Fibroblast of lung (primary cell): ENCODE results near the gene NUP214.

Experiments used
- EZH2 ChIP-seq: IDR thresholded peaks from 2 replicates; pipeline ENCODE4 v1.5.1; 2012; ENCODE audit warnings: low read length, control low read depth, mild to moderate bottlenecking; ENCODE audit errors: missing control alignments
- TF ChIP-seq, protein P1 (sequence below), 2 donors: IDR thresholded peaks in 1 of 2; conservative IDR thresholded peaks in 1 of 2; 1 replicate in 1 of 2; 2 replicates in 1 of 2; pipeline ENCODE4 v1.5.1; 2011 to 2012; ENCODE audit warnings: low read length in 2 of 2, control low read depth in 1 of 2, inconsistent platforms in 1 of 2, low read depth in 1 of 2, mild to moderate bottlenecking in 1 of 2

DNA sequence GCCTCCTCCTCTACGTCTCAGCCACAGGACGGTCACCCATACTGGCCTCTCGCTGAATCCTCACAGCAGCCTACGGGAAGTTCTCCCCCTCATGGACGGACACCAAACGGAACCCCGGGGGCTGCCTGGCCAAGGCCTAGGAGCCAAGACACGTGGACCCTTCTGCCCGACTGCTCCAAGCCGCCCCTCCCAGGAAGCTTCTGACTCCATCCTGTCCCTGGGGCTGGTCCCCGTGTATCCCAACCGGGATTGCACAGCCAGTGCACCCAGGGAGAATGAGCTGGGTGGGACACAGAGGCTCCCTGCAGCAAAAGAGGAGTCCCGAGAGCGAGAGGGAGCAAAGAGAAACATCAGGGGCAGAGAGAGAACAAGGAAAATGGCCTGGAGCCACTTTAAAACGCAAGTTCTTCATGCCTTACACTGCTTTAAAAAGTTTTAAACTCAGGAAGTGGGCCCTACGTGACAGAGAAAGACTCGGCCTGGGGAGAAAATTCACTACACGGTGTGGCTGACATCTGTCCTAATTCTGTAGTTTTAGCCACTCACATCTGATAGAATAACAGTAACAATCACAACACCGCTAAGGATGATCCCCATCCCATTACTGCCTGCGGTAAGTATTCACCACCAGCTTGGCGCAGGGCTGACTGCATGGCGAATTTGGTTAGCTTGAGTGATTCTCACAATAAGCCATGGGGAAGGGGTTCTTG is 147.9 kb downstream of the NUP214 start:
- no peak for TF ChIP-seq EZH2
- TF ChIP-seq, protein P1, sequence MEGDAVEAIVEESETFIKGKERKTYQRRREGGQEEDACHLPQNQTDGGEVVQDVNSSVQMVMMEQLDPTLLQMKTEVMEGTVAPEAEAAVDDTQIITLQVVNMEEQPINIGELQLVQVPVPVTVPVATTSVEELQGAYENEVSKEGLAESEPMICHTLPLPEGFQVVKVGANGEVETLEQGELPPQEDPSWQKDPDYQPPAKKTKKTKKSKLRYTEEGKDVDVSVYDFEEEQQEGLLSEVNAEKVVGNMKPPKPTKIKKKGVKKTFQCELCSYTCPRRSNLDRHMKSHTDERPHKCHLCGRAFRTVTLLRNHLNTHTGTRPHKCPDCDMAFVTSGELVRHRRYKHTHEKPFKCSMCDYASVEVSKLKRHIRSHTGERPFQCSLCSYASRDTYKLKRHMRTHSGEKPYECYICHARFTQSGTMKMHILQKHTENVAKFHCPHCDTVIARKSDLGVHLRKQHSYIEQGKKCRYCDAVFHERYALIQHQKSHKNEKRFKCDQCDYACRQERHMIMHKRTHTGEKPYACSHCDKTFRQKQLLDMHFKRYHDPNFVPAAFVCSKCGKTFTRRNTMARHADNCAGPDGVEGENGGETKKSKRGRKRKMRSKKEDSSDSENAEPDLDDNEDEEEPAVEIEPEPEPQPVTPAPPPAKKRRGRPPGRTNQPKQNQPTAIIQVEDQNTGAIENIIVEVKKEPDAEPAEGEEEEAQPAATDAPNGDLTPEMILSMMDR (conservative IDR thresholded peaks at IDR 0.05 in 1 of 2, IDR thresholded peaks at IDR 0.05 in 1 of 2; ENCODE audit: low read depth in 1 of 2, low read length in 2 of 2), result no peak
